ENCODE results near the gene FOXF2. TPM values are rescaled to one million over a fixed set of nuclear protein-coding genes. Genes with fewer than 3 reads are reported as not detected.

FOXF2 gene
- total RNA-seq, 1 donor from 2014 or later = 15.7 TPM

- ATAC-seq = peak; percentile 40
- H3K27me3 ChIP-seq = no peaks in the 10 kb centered on the region
- TF ChIP-seq CTCF (IDR thresholded peaks at IDR 0.05) = no peak
- H3K27ac ChIP-seq = no peak overlapping the region
- no peaks in the 10 kb centered on the region for H3K4me1 ChIP-seq
- H3K36me3 ChIP-seq = no peaks in the 10 kb centered on the region
- no peaks in the 10 kb centered on the region for H3K9me3 ChIP-seq
- no peak overlapping the region for H3K4me3 ChIP-seq
- no peak for DNase-seq
- intact Hi-C loops (cut with DNase I) = no loop called here
Measured at GRCh38 chr6:1418471-1419191, 29.3 kb downstream of the FOXF2 start.

GRCh38 chr6:1420382-1420781 is 31.0 kb downstream of the FOXF2 start:
- no peak for TF ChIP-seq CTCF (IDR thresholded peaks at IDR 0.05)
- intact Hi-C loops (cut with DNase I) = no loop called here

GRCh38 chr6:1422290-1422689 is 32.9 kb downstream of the FOXF2 start:
- no peak for ATAC-seq
- intact Hi-C loops (cut with DNase I) = no loop called here
- H3K4me3 ChIP-seq = no peak overlapping the region
- H3K27ac ChIP-seq = no peak overlapping the region
- H3K4me1 ChIP-seq = no peaks in the 10 kb centered on the region
- H3K36me3 ChIP-seq = no peaks in the 10 kb centered on the region
- DNase-seq = no peak
- H3K27me3 ChIP-seq = no peaks in the 10 kb centered on the region
- no peaks in the 10 kb centered on the region for H3K9me3 ChIP-seq
- TF ChIP-seq CTCF (IDR thresholded peaks at IDR 0.05) = no peak

More at GRCh38 chr6:1420382-1420781, 31.0 kb downstream of the FOXF2 start:
- ATAC-seq (no peak), DNase-seq (no peak)
- Histone ChIP-seq H3K27ac (no peak overlapping the region), H3K36me3 (no peaks in the 10 kb centered on the region), H3K27me3 (no peaks in the 10 kb centered on the region), H3K9me3 (no peaks in the 10 kb centered on the region), H3K4me3 (no peak overlapping the region), H3K4me1 (no peaks in the 10 kb centered on the region)

- Histone ChIP-seq H3K27ac (no peak overlapping the region), H3K4me1 (no peaks in the 10 kb centered on the region), H3K4me3 (no peak overlapping the region), H3K36me3 (no peaks in the 10 kb centered on the region), H3K9me3 (no peaks in the 10 kb centered on the region), H3K27me3 (no peaks in the 10 kb centered on the region)
- ATAC-seq (peak; percentile 6), DNase-seq (no peak)
- intact Hi-C loops (cut with DNase I) = no loop called here
- TF ChIP-seq CTCF (IDR thresholded peaks at IDR 0.05) = no peak
Measured at GRCh38 chr6:1423578-1423977, 34.2 kb downstream of the FOXF2 start.

GRCh38 chr6:1424306-1424927 is 35.0 kb downstream of the FOXF2 start:
- H3K4me1 ChIP-seq = no peaks in the 10 kb centered on the region
- no peaks in the 10 kb centered on the region for H3K9me3 ChIP-seq
- no peaks in the 10 kb centered on the region for H3K36me3 ChIP-seq
- H3K27ac ChIP-seq = no peak overlapping the region
- intact Hi-C loops (cut with DNase I) = no loop called here
- DNase-seq = no peak
- TF ChIP-seq CTCF (IDR thresholded peaks at IDR 0.05) = peak; percentile 63
- ATAC-seq = peak; percentile 90
- no peak overlapping the region for H3K4me3 ChIP-seq
- H3K27me3 ChIP-seq = no peaks in the 10 kb centered on the region

Measured in upper lobe of right lung (tissue), 1 donor.